ENCODE measurements around the gene ARTN.

Gene ARTN

DNA sequence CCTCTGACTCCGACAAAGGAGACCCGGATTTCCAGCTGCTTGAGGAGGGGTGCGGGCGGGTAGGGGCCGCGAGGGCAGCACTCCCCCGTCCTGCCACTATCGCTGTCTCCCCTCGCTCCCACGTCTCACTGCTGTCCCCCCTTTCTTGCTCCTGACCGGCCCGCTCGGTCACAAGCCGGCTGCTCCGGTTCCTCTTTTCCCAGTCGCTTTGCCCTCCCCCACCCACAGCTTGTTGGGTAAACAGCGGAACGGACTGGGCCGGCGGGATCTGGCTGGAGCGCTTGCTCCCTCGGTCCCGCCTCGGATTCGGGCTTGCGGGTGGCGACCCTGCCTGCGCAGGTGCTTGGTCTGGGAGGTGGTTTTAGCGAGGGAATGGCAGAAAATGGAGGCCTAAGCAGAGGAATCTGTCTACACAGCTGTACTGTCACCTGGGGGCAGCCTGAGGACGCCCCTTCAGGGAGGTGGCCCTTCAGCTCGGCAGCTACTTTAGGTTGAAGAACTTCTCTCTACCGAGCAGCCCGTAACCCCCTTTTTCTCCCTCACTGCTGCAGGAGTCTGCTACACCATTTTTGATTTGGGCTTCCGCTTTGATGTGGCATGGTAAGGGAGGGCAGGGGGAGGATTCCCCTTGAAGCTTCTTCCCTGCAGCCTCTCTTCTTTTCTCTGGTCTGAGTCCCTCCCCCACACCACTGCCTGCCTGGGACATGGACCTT is 41.8 kb downstream of the ARTN start:
- Histone ChIP-seq H4K20me1 (ENCODE audit: insufficient read depth, low read length, poor library complexity, severe bottlenecking) (peaks cover 36% of the 10 kb centered on the region), H3F3A (ENCODE audit: low read depth) (no peaks in the 10 kb centered on the region; the same call in 1 of the 2 replicates), H3K4me3 (ENCODE audit: low read length, poor library complexity, severe bottlenecking) (peak overlapping the region; percentile 91), H3K79me2 (ENCODE audit: insufficient read depth, low read length) (peaks cover 49% of the 10 kb centered on the region), H2AFZ (ENCODE audit: low read length) (peak overlapping the region; percentile 94), H3K9me3 (ENCODE audit: insufficient read depth, low read depth, low read length) (no peaks in the 10 kb centered on the region), H3K27me3 (ENCODE audit: insufficient read depth, low read length, poor library complexity, severe bottlenecking) (no peaks in the 10 kb centered on the region), H3K4me1 (ENCODE audit: insufficient read depth, low read length, poor library complexity, severe bottlenecking) (peaks cover 57% of the 10 kb centered on the region), H3K4me2 (ENCODE audit: low read depth, low read length, poor library complexity, severe bottlenecking) (peak overlapping the region; percentile 93), H3K36me3 (ENCODE audit: insufficient read depth, low read length) (no peaks in the 10 kb centered on the region), H3K9ac (ENCODE audit: low read depth, low read length, poor library complexity, severe bottlenecking) (peak overlapping the region; percentile 90), H3K9me2 (replicated peaks; ENCODE audit: low read depth, low read length) (no peaks in the 10 kb centered on the region)
- TF ChIP-seq EZH2phosphoT487 (IDR thresholded peaks at IDR 0.05; ENCODE audit: borderline replicate concordance): no peak
- TF ChIP-seq, protein P1, sequence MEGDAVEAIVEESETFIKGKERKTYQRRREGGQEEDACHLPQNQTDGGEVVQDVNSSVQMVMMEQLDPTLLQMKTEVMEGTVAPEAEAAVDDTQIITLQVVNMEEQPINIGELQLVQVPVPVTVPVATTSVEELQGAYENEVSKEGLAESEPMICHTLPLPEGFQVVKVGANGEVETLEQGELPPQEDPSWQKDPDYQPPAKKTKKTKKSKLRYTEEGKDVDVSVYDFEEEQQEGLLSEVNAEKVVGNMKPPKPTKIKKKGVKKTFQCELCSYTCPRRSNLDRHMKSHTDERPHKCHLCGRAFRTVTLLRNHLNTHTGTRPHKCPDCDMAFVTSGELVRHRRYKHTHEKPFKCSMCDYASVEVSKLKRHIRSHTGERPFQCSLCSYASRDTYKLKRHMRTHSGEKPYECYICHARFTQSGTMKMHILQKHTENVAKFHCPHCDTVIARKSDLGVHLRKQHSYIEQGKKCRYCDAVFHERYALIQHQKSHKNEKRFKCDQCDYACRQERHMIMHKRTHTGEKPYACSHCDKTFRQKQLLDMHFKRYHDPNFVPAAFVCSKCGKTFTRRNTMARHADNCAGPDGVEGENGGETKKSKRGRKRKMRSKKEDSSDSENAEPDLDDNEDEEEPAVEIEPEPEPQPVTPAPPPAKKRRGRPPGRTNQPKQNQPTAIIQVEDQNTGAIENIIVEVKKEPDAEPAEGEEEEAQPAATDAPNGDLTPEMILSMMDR (conservative IDR thresholded peaks at IDR 0.05; ENCODE audit: low read length): no peak

DNA sequence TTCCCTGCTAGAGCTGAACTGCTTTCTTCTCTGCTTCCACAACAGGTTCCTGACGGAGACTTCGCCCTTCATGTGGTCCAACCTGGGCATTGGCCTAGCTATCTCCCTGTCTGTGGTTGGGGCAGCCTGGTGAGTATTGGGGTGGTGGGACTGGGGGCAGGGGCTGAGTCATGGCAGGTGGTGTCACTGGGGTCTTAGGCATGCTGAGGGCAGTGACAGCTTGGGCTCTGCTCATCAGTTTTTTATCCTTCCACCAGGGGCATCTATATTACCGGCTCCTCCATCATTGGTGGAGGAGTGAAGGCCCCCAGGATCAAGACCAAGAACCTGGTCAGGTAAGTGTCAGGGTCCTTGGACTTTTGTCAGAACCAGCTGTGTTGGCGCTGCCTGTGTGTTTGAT is 42.4 kb downstream of the ARTN start:
- no peaks in the 10 kb centered on the region for H3K36me3 ChIP-seq (ENCODE audit: insufficient read depth, low read length)
- peaks cover 43% of the 10 kb centered on the region for H3K79me2 ChIP-seq (ENCODE audit: insufficient read depth, low read length)
- TF ChIP-seq, protein P1 (conservative IDR thresholded peaks at IDR 0.05; ENCODE audit: low read length): peak; percentile 38
- TF ChIP-seq EZH2phosphoT487 (IDR thresholded peaks at IDR 0.05; ENCODE audit: borderline replicate concordance): no peak
- H3K4me2 ChIP-seq (ENCODE audit: low read depth, low read length, poor library complexity, severe bottlenecking): peak overlapping the region; percentile 93
- H3K27me3 ChIP-seq (ENCODE audit: insufficient read depth, low read length, poor library complexity, severe bottlenecking): no peaks in the 10 kb centered on the region
- peaks cover 36% of the 10 kb centered on the region for H4K20me1 ChIP-seq (ENCODE audit: insufficient read depth, low read length, poor library complexity, severe bottlenecking)
- H3K9me3 ChIP-seq (ENCODE audit: insufficient read depth, low read depth, low read length): no peaks in the 10 kb centered on the region
- peaks cover 54% of the 10 kb centered on the region for H3K4me1 ChIP-seq (ENCODE audit: insufficient read depth, low read length, poor library complexity, severe bottlenecking)
- peak overlapping the region; percentile 90 for H3K9ac ChIP-seq (ENCODE audit: low read depth, low read length, poor library complexity, severe bottlenecking)
- H3K4me3 ChIP-seq (ENCODE audit: low read length, poor library complexity, severe bottlenecking): peak overlapping the region; percentile 91
- H3F3A ChIP-seq (ENCODE audit: low read depth): no peaks in the 10 kb centered on the region; the same call in 1 of the 2 replicates
- H3K9me2 ChIP-seq (replicated peaks; ENCODE audit: low read depth, low read length): no peaks in the 10 kb centered on the region
- no peak overlapping the region for H2AFZ ChIP-seq (ENCODE audit: low read length)

DNA sequence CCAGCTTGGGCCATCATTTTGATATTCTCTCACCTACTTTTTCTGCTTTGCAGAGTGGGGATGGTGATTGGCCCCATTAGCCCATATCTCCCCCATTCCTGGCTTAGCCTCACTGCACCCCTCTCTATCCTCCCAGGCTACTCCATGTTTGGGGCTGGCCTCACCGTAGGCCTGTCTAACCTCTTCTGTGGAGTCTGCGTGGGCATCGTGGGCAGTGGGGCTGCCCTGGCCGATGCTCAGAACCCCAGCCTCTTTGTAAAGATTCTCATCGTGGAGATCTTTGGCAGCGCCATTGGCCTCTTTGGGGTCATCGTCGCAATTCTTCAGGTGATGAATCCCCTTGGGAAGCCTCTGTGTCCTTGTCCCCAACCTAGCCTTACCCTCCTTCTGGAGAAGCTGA is 43.3 kb downstream of the ARTN start:
- peaks cover 36% of the 10 kb centered on the region for H4K20me1 ChIP-seq (ENCODE audit: insufficient read depth, low read length, poor library complexity, severe bottlenecking)
- no peak for TF ChIP-seq EZH2phosphoT487 (IDR thresholded peaks at IDR 0.05; ENCODE audit: borderline replicate concordance)
- TF ChIP-seq, protein P1 (conservative IDR thresholded peaks at IDR 0.05; ENCODE audit: low read length): no peak
- no peak overlapping the region for H2AFZ ChIP-seq (ENCODE audit: low read length)
- H3K79me2 ChIP-seq (ENCODE audit: insufficient read depth, low read length): peaks cover 46% of the 10 kb centered on the region
- H3K4me2 ChIP-seq (ENCODE audit: low read depth, low read length, poor library complexity, severe bottlenecking): peak overlapping the region; percentile 93
- peaks cover 54% of the 10 kb centered on the region for H3K4me1 ChIP-seq (ENCODE audit: insufficient read depth, low read length, poor library complexity, severe bottlenecking)
- H3F3A ChIP-seq (ENCODE audit: low read depth): no peaks in the 10 kb centered on the region; the same call in 1 of the 2 replicates
- H3K9me3 ChIP-seq (ENCODE audit: insufficient read depth, low read depth, low read length): no peaks in the 10 kb centered on the region
- peak overlapping the region; percentile 91 for H3K4me3 ChIP-seq (ENCODE audit: low read length, poor library complexity, severe bottlenecking)
- H3K36me3 ChIP-seq (ENCODE audit: insufficient read depth, low read length): no peaks in the 10 kb centered on the region
- H3K9me2 ChIP-seq (replicated peaks; ENCODE audit: low read depth, low read length): no peaks in the 10 kb centered on the region
- no peak overlapping the region for H3K9ac ChIP-seq (ENCODE audit: low read depth, low read length, poor library complexity, severe bottlenecking)
- H3K27me3 ChIP-seq (ENCODE audit: insufficient read depth, low read length, poor library complexity, severe bottlenecking): no peaks in the 10 kb centered on the region

Measured in Loucy (cell line).